Heart left ventricle (tissue), 16 donors: Measurements from ENCODE around the gene EIF2B5. TPM values are rescaled to one million over a fixed set of nuclear protein-coding genes. Genes with fewer than 3 reads are reported as not detected.
"Not testable (repeated sequence)": the region's sequence is repeated elsewhere in the genome, so short reads cannot be mapped to it uniquely, and the experiment has no call there.

Source experiments
- ATAC-seq, 4 donors: fragments of 200-7000 bp; cut with Tn5 transposase; one replicate each; pipeline ENCODE4 v1.9.1; 2020 to 2022; ENCODE audit warnings: moderate library complexity in 4 of 4, mild to moderate bottlenecking in 3 of 4, moderate number of reproducible peaks in 1 of 4
- DNase-seq, 5 donors: peaks; one replicate each; pipeline ENCODE4 v3.0.0-alpha.2; 2020
- H3K27ac ChIP-seq, 12 donors: fragments of 200-600 bp; sonication (generic) in 4 of 12; one replicate each; pipeline versions ENCODE4 v1.5.0 to v1.8.0; 2016 to 2022; ENCODE audit warnings: mild to moderate bottlenecking in 2 of 12
- H3K27me3 ChIP-seq, 9 donors: fragments of 200-600 bp; sonication (generic) in 2 of 9; one replicate each; pipeline versions ENCODE4 v1.5.1 to v1.8.0; 2016 to 2022; ENCODE audit warnings: mild to moderate bottlenecking in 3 of 9
- H3K36me3 ChIP-seq, 9 donors: fragments of 200-600 bp; sonication (generic) in 2 of 9; one replicate each; pipeline versions ENCODE4 v1.5.0 to v1.8.0; 2018 to 2022; ENCODE audit warnings: mild to moderate bottlenecking in 2 of 9
- H3K4me1 ChIP-seq, 12 donors: fragments of 200-600 bp; sonication (generic) in 4 of 12; one replicate each; pipeline versions ENCODE4 v1.5.0 to v1.8.0; 2016 to 2022; ENCODE audit warnings: mild to moderate bottlenecking in 3 of 12
- H3K4me3 ChIP-seq, 12 donors: fragments of 200-600 bp; sonication (generic) in 4 of 12; one replicate each; pipeline versions ENCODE4 v1.5.0 to v1.8.0; 2017 to 2022; ENCODE audit warnings: mild to moderate bottlenecking in 9 of 12, moderate library complexity in 4 of 12
- H3K9me3 ChIP-seq, 12 donors: fragments of 200-600 bp; sonication (generic) in 4 of 12; one replicate each; pipeline versions ENCODE4 v1.5.0 to v1.8.0; 2016 to 2022; ENCODE audit warnings: mild to moderate bottlenecking in 1 of 12
- CTCF ChIP-seq, 12 donors: fragments of 200-600 bp; sonication (generic) in 4 of 12; IDR thresholded peaks; one replicate each; pipeline versions ENCODE4 v1.5.0 to v1.8.0; 2018 to 2022; ENCODE audit warnings: antibody characterized with exemption in 12 of 12, mild to moderate bottlenecking in 5 of 12
- POLR2A ChIP-seq, 2 donors: fragments of 450-650 bp; IDR thresholded peaks; one replicate each; pipeline ENCODE4 v1.6.1; 2017; ENCODE audit warnings: antibody characterized with exemption in 2 of 2, mild to moderate bottlenecking in 2 of 2, moderate library complexity in 2 of 2
- WGBS, 4 donors: extraction: QIAGEN DNeasy Blood & Tissue Kit in 2 of 4; methylation state at CpG; one replicate each; pipeline versions ENCODE4 v1.1.5 to v1.1.7; 2013 to 2018; 5-methylcytosine and 5-hydroxymethylcytosine counted together
- intact Hi-C, 10 donors: fragments of 100-400 bp; cut with DNase I; formaldehyde crosslinking; loops; one replicate each; pipeline versions ENCODE4 v1.11.1 to v1.14.2; 2022
- polyA plus RNA-seq, 2 donors: library from polyadenylated mRNA; stranded (reverse); fragments of 200-250 nt; gene quantifications; one replicate each; pipeline ENCODE4 v1.2.3, GENCODE V29; 2013
- total RNA-seq, 9 donors: library from RNA; depleted of rRNA in 2 of 9; stranded (reverse); fragments of >200 nt in 2 of 9; fragmentation: NEBNext Ultra II Directional in 3 of 9; extraction: Animal tissue kit (Norgen Biotek cat#: 25700) in 3 of 9; gene quantifications; one replicate each; pipeline versions ENCODE4 v1.1.0 to v1.2.4, GENCODE V29; 2016 to 2023
- donor health status: ischemic (EF 13 %, LVEDD 7.1; RV severe dilation, severe dysfunction).
- donor health status: healthy with polysubstance abuse.
- donor health status: DM: no; HTN: yes; CAD: no.
- donor health status: DM: no; HTN: no; CAD: no.
- donor health status: ischemic (EF 25% LVEDD 6.9; RV normal size, moderate dysfunction).
- donor health status: ischemic (EF 25% LVEDD 5.7; RV mildly dilated, moderate dysfunction).
- donor health status: healthy.
- donor health status: DM: yes; HTN: yes; CAD: no.
- donor health status: ischemic (EF 35%, LVEDD 5.7; RV mildly dilated, moderate dysfunction).
- donor health status: nonischemic (EF 11% LVEDD 7.7; RV severe dilation, severe dysfunction).
- donor health status: DM: yes; HTN: yes; CAD: no.
- donor health status: PGD.
- donor health status: ischemic (EF 29% LVEDD 5.4; RV normal size, mild dysfunction).
- donor health status: nonischemic (EF 23%, LVEDD 6.1; RV moderate dilation, normal function).

EIF2B5 gene
- total and polyA plus RNA-seq, 11 donors: 24.5 to 58.2 (median 30.9) TPM

- Histone ChIP-seq H3K4me3 (no peak overlapping the region), H3K27me3 (no peaks in the 10 kb centered on the region)
Measured at GRCh38 chr3:184148076-184148475, 12.9 kb downstream of the EIF2B5 start.

GRCh38 chr3:184149123-184149522, 14.0 kb downstream of the EIF2B5 start:
- Histone ChIP-seq H3K4me1 (peaks cover 0 to 20% (median 8%) of the 10 kb centered on the region in 12 donors), H3K9me3 (no peaks in the 10 kb centered on the region), H3K27ac (no peak overlapping the region), H3K4me3 (no peak overlapping the region), H3K27me3 (no peaks in the 10 kb centered on the region), H3K36me3 (peaks cover 0 to 29% (median 26%) of the 10 kb centered on the region in 9 donors)
- intact Hi-C loops: loop anchor here in 4 of 10 donors (5.0 to 10.0 kb wide), 4 partner anchors 88 to 366 kb away; partner anchors contain the start of genes ALG3 (in 2 of the 4) and EEF1AKMT4 (in 2 of the 4)
- TF ChIP-seq POLR2A (IDR thresholded peaks at IDR 0.05) (no peak), CTCF (IDR thresholded peaks at IDR 0.05) (no peak)
- DNase-seq (no peak), ATAC-seq (no peak)
- WGBS, 4 donors: 88 to 96% (median 94%) methylated on average over 6 of the region's 6 CpGs

More at GRCh38 chr3:184148076-184148475, 12.9 kb downstream of the EIF2B5 start:
- peaks cover 0 to 40% (median 37%) of the 10 kb centered on the region in 9 donors for H3K36me3 ChIP-seq
- WGBS, 4 donors: 70 to 87% (median 81%) methylated on average over 3 of the region's 3 CpGs
- H3K4me1 ChIP-seq: peaks cover 0 to 15% (median 3%) of the 10 kb centered on the region in 12 donors
- H3K27ac ChIP-seq: no peak overlapping the region
- TF ChIP-seq CTCF (IDR thresholded peaks at IDR 0.05) (no peak), POLR2A (IDR thresholded peaks at IDR 0.05) (no peak)
- H3K9me3 ChIP-seq: no peaks in the 10 kb centered on the region
- DNase-seq (no peak), ATAC-seq (no peak)
- intact Hi-C loops: loop anchor here in 4 of 10 donors (5.0 to 10.0 kb wide), 4 partner anchors 89 to 367 kb away; partner anchors contain the start of genes ALG3 (in 2 of the 4) and EEF1AKMT4 (in 2 of the 4)

- peak in 2 of 4 donors; percentile 59 to 63 for ATAC-seq
- Histone ChIP-seq H3K36me3 (peaks cover 0 to 23% (median 20%) of the 10 kb centered on the region in 9 donors), H3K4me1 (peaks cover 0 to 23% (median 9%) of the 10 kb centered on the region in 12 donors)
- H3K9me3 ChIP-seq, H3K27me3 ChIP-seq, H3K4me3 ChIP-seq, DNase-seq, H3K27ac ChIP-seq: not testable (repeated sequence)
- WGBS, 4 donors: 55 to 72% (median 66%) methylated on average over 6 of the region's 6 CpGs
- intact Hi-C loops: loop anchor here in 6 of 10 donors (5.0 to 10.0 kb wide), 5 partner anchors 38 to 365 kb away; partner anchors contain the start of genes ALG3 (in 3 of the 6), EEF1AKMT4 (in 3 of the 6) and ABCF3 (in 1 of the 6)
- TF ChIP-seq CTCF (IDR thresholded peaks at IDR 0.05): peak in 4 of 12 donors; percentile 5 to 42 (median 24)
Measured at GRCh38 chr3:184149770-184150169, 14.6 kb downstream of the EIF2B5 start.

- 1 to 2% (median 1%) methylated on average over 15 to 84 of the region's 84 CpGs for WGBS, 4 donors
- H3K9me3 ChIP-seq: no peaks in the 10 kb centered on the region
- H3K36me3 ChIP-seq: no peaks in the 10 kb centered on the region
- DNase-seq (peak; percentile 73 to 87 (median 82)), ATAC-seq (peak; percentile 53 to 92 (median 82))
- peak within 1 kb of the TSS; percentile 73 to 98 (median 94) for H3K27ac ChIP-seq
- TF ChIP-seq POLR2A (IDR thresholded peaks at IDR 0.05) (peak in 1 of 2 donors; percentile 49), CTCF (IDR thresholded peaks at IDR 0.05) (no peak)
- intact Hi-C loops: loop anchor here in 5 of 10 donors (1.0 to 10.0 kb wide), 6 partner anchors 19 to 92 kb away; partner anchors contain the start of genes ALG3 (in 2 of the 5), AP2M1 (in 2 of the 5), EEF1AKMT4 (in 2 of the 5) and EIF2B5 (in 2 of the 5)
- peak within 1 kb of the TSS; percentile 63 to 99 (median 90) for H3K4me3 ChIP-seq
- no peaks in the 10 kb centered on the region for H3K27me3 ChIP-seq
- H3K4me1 ChIP-seq: peaks cover 2 to 55% (median 37%) of the 10 kb centered on the region in 12 donors
Measured at GRCh38 chr3:184154885-184155643, 19.9 kb downstream of the EIF2B5 start, which contains the start of gene DVL3. Gene DVL3, plus strand, starts transcription at chr3:184155377. Its CDS starts 259 bp downstream, at chr3:184155636.
